HG03457 (cell line): ENCODE results near the gene ZNF8.
"Not testable (repeated sequence)": the region's sequence is repeated elsewhere in the genome, so short reads cannot be mapped to it uniquely, and the experiment has no call there.

ENCODE experiments used
- ATAC-seq: cut with Tn5 transposase; IDR thresholded peaks from one replicate; pipeline ENCODE4 v1.9.1; 2021; ENCODE audit warnings: moderate number of reproducible peaks; ENCODE audit not compliant: unreplicated experiment

The ZNF8 gene

GRCh38 chr19:58334691-58335249, 56.0 kb downstream of the ZNF8 start:
- ATAC-seq: no peak

DNA sequence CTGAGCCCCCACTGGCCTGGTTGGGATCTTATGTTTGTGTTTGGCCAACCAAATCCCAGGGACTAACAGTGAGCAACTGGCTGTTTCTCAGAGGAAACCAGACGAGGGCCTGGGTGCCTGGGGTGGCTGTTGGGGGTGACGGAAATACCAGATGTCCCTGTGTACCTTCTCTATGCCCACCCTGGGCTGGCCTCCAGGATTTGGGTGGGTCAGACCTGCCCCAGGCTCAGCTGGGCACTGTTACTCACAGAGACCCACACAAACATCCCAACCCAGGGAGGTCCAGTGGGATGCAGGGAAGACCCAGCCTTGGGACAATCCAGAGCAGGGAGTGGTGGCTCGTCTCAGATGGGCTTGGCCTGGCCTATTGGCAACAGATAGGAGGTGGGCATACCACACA, 56.9 kb downstream of the ZNF8 start:
- ATAC-seq: no peak

DNA sequence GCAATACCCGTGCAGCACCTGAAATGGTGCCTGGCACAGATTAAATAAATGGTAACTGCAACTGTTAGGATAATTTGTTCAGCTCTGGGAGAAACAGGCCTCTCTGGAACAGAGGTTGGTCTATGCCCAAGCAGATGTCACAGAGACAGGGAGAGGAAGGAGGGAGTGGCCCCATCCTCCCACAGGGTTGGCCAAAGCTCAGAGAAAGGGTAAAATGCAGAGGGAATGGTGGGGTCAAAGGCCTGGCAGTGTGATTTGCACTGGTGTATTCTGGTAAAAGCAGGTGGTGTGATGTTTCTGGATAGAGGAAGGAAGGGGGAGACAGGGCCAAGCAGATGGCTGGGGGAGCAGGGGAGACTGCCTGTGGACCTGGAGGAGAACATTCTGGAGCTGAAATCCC, 57.5 kb downstream of the ZNF8 start:
- ATAC-seq: no peak

DNA sequence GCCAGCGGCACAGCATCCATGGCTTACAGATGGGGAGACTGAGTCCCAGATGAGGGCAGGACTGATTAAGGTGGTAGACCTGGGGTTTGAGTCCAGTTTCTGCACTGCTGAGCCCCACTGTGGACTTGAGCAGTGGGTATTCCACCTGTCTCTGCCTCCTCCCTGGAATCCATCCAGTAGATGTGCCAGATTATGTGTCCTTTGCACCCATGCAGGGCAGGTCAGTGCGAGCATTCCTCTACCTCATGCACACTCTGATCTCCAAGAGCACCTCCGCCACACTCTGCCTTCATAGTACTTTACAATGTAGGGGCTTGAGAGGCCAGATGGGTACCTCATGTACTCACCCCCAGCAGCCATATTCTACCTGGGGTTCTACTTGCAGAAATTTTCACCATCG, 58.1 kb downstream of the ZNF8 start:
- ATAC-seq: no peak

- no peak for ATAC-seq
Measured at GRCh38 chr19:58338336-58338735, 59.6 kb downstream of the ZNF8 start.

DNA sequence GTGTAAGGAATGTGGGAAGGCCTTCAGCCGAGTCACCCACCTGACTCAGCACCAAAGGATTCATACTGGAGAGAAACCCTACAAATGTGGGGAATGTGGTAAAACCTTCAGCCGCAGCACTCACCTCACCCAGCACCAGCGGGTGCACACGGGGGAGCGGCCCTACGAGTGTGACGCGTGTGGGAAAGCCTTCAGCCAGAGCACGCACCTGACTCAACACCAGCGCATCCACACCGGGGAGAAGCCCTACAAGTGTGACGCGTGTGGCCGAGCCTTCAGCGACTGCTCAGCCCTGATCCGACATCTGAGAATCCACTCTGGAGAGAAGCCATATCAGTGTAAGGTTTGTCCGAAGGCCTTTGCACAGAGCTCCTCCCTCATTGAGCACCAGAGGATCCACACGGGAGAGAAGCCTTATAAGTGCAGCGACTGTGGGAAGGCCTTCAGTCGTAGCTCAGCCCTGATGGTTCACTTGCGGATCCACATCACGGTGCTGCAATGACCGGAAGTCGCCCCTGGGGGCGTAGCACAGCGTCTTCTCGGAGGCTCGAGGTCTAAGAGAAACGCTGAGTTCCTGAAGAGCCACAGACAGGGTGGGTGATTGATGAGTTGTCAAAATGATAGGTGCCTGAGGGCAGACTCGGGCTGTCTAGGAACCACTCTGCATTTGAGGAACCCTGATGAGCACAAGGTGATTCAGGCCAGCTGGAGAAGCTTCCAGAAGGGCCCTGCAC, 60.2 kb downstream of the ZNF8 start:
- no peak for ATAC-seq

GRCh38 chr19:58345558-58345957, 66.8 kb downstream of the ZNF8 start:
- no peak for ATAC-seq

DNA sequence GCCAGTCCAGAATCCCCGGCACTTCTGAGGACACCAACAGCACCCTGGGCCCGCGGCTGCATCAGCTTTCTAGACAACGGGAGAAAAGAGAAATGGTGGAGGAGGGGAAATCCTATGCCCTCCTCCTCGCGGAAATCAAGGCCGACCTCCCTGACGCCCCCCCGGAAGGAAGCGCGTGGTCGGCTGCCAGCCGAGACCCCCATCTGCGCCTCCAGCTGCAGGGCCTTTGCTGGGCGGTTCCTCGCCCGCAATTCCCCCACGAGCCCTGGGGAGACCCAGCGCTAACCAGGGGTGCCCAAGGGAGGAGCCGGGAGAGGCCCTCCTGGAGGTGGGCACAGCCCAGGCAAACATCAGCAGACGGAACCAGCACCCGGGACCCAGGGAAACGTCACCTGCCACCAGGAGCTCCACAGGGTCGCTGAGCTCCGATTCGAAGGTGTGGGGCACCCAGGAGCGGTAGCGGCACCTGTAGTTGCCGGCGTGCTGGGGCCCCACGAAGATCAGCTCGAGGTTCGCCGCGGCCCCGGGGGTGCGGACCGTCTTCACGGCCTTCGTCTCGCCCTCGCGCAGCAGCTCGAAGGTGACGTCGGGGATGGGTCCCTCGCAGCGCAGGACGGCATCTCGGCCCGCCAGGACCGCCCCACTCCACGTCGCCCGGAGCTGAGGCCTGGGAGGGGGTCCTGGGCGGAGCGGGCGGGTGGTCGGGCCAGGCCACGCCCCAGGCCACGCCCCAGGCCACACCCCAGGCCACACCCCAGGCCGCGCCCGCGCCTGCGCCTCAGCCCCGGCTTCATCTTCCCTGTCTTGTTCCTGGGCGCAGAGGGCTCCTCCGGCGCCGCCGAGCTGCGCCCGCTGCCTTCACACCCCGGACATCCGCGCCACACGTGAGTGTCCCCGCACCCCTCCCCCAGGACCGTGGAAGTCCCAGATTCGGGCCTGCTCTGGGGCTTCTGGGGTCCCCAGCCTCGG, 68.5 kb downstream of the ZNF8 start:
- ATAC-seq: peak; percentile 62

DNA sequence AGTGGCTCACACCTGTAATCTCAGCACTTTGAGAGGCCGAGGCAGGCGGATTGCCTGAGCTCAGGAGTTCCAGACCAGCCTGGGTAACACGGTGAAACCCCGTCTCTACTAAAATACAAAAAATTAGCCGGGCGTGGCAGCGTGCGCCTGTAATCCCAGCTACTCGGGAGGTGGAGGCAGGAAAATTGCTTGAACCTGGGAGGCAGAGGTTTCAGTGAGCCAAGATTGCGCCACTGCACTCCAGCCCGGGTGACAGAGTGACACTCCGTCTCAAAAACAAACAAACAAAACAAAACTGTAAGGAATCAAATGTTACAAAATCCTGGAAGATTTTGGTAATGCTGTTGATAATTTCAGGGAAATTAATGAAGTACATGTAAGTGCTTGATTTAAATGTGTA, 69.3 kb downstream of the ZNF8 start:
- not testable (repeated sequence) for ATAC-seq

DNA sequence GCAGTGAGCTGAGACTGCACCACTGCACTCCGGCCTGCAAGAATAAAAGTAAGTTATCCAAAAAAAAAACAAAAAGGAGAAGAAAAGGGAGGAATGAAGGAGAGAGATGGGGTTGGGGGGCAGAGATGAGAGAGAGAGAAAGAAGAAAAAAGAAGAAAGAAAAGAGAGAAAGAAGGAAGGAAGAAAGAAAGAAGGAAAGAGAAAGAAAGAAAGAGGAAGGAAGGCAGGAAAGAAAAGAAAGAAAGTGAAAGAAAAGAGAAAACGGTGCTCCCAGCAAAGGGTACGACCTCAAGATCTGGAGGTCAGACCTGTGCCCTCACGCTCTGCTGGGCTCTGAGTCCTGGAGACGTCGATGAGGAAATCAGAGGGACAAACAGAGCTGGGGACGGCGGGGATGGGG, 70.8 kb downstream of the ZNF8 start:
- ATAC-seq: no peak

DNA sequence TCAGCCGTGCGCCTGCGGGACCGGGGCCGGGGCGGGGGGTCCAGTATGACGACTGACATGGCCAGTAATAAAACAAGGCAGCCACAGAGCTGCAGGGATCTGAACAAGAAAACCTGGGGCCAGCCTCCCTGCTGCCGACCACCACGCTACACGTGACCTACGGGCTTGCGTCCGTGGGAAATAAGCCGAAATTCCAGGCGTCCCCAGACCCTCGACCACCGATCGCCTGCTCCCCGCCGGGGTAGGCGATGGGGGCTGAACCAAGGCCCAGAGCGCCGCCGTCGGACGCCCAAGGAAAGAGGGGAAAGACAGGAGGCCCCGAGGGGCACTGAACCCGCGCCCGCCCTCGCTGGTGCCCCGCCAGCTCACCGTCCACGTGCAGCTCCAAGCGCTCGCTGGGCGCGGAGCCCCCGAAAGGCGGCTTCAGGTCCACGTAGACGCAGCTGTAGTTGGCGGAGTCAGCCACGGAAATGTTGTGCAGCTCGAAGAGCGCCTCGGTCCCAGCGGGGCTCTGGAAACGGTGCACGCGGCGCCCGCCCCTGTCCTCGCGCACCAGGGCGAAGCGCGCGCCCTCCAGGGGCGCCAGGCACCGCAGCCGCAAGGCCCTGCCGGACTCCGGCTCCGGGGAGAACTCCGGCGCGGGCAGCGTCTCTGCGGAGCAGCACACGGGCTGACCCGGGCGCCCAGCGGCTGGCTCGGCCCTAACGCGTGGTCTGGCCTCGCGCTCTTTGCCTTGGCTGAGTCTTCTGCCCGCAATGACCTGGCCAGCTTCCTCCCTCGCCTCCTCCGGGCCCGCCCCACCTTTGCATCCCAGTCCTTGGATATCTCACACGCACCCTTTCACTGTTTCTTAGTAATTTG, 71.5 kb downstream of the ZNF8 start:
- no peak for ATAC-seq

DNA sequence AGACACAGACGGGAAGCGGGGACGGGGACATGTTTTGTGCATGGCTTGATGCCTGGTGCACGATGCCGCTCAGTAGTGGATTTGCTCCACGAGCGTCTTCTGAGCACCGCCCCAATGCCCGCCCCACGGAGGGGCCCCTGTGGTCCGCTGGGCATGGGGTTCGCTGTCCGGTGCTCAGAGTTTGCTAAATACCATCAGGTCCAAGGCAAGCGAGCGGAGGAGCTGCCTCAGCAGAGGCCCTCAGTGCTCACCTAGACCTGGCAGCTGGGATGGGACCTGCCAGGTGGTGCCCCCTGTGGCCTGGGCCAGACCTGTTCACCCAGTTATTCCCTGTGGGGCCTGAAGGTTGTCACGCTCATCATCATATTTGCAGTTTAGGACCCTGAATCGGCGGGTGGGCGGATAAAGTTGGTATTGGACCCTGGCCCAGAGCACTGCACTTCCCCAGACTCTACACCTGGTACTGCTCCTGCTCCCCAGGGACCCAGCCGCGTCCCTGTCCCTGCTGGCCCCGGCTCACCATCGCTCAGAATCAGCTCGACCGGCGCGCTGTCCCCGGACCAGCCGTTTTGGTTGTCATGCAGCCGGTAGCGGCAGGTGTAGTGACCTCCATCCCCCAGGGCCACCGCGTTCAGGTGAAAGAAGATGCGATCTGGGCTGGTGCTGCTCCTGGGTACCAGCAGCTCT, 72.3 kb downstream of the ZNF8 start:
- no peak for ATAC-seq

- ATAC-seq: no peak
Measured at GRCh38 chr19:58351558-58351878, 72.8 kb downstream of the ZNF8 start.

- no peak for ATAC-seq
Measured at GRCh38 chr19:58351990-58352755, 73.4 kb downstream of the ZNF8 start.
